ENCODE measurements around the gene PLPPR1. TPM values are rescaled to one million over a fixed set of nuclear protein-coding genes. Genes with fewer than 3 reads are reported as not detected.

Gene PLPPR1
- polyA plus RNA-seq, 3 donors = not detected

GRCh38 chr9:101366038-101366756, 337.7 kb downstream of the PLPPR1 start:
- no peaks in the 10 kb centered on the region for H3K36me3 Mint-ChIP-seq
- H4K20me1 ChIP-seq (ENCODE audit: insufficient read depth, low read length) = no peaks in the 10 kb centered on the region
- no peaks in the 10 kb centered on the region for H3K79me2 ChIP-seq (ENCODE audit: insufficient read depth, low read length)
- no peak overlapping the region for H3K4me3 Mint-ChIP-seq
- H3K4me2 ChIP-seq (replicated peaks; ENCODE audit: extremely low read depth, low read length, poor library complexity, severe bottlenecking) = no peak overlapping the region
- H3K4me3 ChIP-seq (replicated peaks in 1 of 3; ENCODE audit: low read depth in 2 of 3, low read length in 3 of 3) = no peak overlapping the region
- H3K9ac ChIP-seq (ENCODE audit: insufficient read depth, low read length, poor library complexity, severe bottlenecking) = no peak overlapping the region
- no peaks in the 10 kb centered on the region for H3K4me1 ChIP-seq (ENCODE audit: control insufficient read depth in 1 of 2, insufficient read depth in 2 of 2, low read length in 2 of 2)
- no peaks in the 10 kb centered on the region for H3K4me1 Mint-ChIP-seq
- WGBS (ENCODE audit: insufficient coverage) = no CpG with 5 or more reads among the region's 5 CpGs
- intact Hi-C loops (cut with micrococcal nuclease) = no loop called here
- H2AFZ ChIP-seq (ENCODE audit: insufficient read depth, low read depth, low read length, poor library complexity, severe bottlenecking) = no peak overlapping the region
- DNase-seq = no peak
- no peak overlapping the region for H3K27ac ChIP-seq (ENCODE audit: low read depth in 1 of 2, low read length in 2 of 2)
- H3K27me3 ChIP-seq (ENCODE audit: control insufficient read depth in 2 of 2, insufficient read depth in 2 of 2, low read length in 2 of 2) = no peaks in the 10 kb centered on the region
- H3K27me3 Mint-ChIP-seq (ENCODE audit: low read depth in 3 of 3) = peaks cover 0 to 2% (median 1%) of the 10 kb centered on the region in 3 donors
- H3K9me3 Mint-ChIP-seq = peaks cover 0 to 4% (median 2%) of the 10 kb centered on the region in 7 donors
- H3K9me3 ChIP-seq (replicated peaks in 1 of 2; ENCODE audit: control insufficient read depth in 1 of 2, insufficient read depth in 1 of 2, low read length in 2 of 2) = no peaks in the 10 kb centered on the region
- no peak overlapping the region for H3K27ac Mint-ChIP-seq
- no peaks in the 10 kb centered on the region for H3K36me3 ChIP-seq (replicated peaks in 1 of 2; ENCODE audit: control insufficient read depth in 1 of 2, insufficient read depth in 2 of 2, low read length in 2 of 2)
- TF ChIP-seq CTCF (IDR thresholded peaks at IDR 0.05) = no peak

- Histone ChIP-seq H3K79me2 (ENCODE audit: insufficient read depth, low read length) (no peaks in the 10 kb centered on the region), H3K27me3 (ENCODE audit: control insufficient read depth in 2 of 2, insufficient read depth in 2 of 2, low read length in 2 of 2) (no peaks in the 10 kb centered on the region), H2AFZ (ENCODE audit: insufficient read depth, low read depth, low read length, poor library complexity, severe bottlenecking) (no peak overlapping the region), H3K4me2 (replicated peaks; ENCODE audit: extremely low read depth, low read length, poor library complexity, severe bottlenecking) (no peak overlapping the region), H3K4me3 (replicated peaks in 1 of 3; ENCODE audit: low read depth in 2 of 3, low read length in 3 of 3) (no peak overlapping the region), H3K36me3 (replicated peaks in 1 of 2; ENCODE audit: control insufficient read depth in 1 of 2, insufficient read depth in 2 of 2, low read length in 2 of 2) (no peaks in the 10 kb centered on the region), H3K9me3 (replicated peaks in 1 of 2; ENCODE audit: control insufficient read depth in 1 of 2, insufficient read depth in 1 of 2, low read length in 2 of 2) (no peaks in the 10 kb centered on the region), H3K4me1 (ENCODE audit: control insufficient read depth in 1 of 2, insufficient read depth in 2 of 2, low read length in 2 of 2) (no peaks in the 10 kb centered on the region), H3K27ac (ENCODE audit: low read depth in 1 of 2, low read length in 2 of 2) (no peak overlapping the region), H4K20me1 (ENCODE audit: insufficient read depth, low read length) (no peaks in the 10 kb centered on the region), H3K9ac (ENCODE audit: insufficient read depth, low read length, poor library complexity, severe bottlenecking) (no peak overlapping the region)
- intact Hi-C loops (cut with micrococcal nuclease) = no loop called here
- no peak for DNase-seq
- Mint-ChIP-seq H3K27ac (no peak overlapping the region), H3K36me3 (no peaks in the 10 kb centered on the region), H3K4me3 (no peak overlapping the region), H3K4me1 (no peaks in the 10 kb centered on the region), H3K9me3 (peaks cover 0 to 4% (median 2%) of the 10 kb centered on the region in 7 donors), H3K27me3 (ENCODE audit: low read depth in 3 of 3) (peaks cover 0 to 4% (median 1%) of the 10 kb centered on the region in 3 donors)
- no peak for TF ChIP-seq CTCF (IDR thresholded peaks at IDR 0.05)
- 100% methylated on average over 1 of the region's 3 CpGs for WGBS (ENCODE audit: insufficient coverage)
These were observed 338.8 kb downstream of the PLPPR1 start for GRCh38 chr9:101367323-101367722.

Measured in CD14-positive monocyte (primary cell).